Measurements from ENCODE around the gene EFCAB3. TPM values are rescaled to one million over a fixed set of nuclear protein-coding genes. Genes with fewer than 3 reads are reported as not detected.
"Not testable (repeated sequence)": the region's sequence is repeated elsewhere in the genome, so short reads cannot be mapped to it uniquely, and the experiment has no call there.

The EFCAB3 gene
- not detected for total RNA-seq

DNA sequence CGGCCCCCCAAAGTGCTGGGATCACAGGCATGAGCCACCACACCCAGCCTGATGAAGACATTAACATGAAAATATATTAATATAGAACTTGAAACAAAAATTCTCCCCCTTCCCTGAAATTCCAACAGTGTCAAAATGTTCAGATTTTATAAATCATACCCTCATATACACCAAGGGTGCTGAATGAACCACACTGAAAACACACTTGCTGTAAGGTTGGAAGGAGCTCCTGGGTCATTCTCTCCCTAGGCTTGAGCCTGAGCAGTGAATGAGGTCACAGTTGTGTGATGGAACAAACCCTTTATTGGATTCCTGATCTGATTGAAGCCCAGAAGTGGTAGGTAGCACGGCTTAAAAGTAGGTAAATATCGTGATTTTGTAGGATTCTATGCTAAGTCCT, at the start of gene EFCAB3:
TSS of gene EFCAB3 (plus strand) at position 301 of the 400 bp plus-strand sequence. CDS start 2,427 bp downstream, outside the sequence.
- ChIA-PET CTCF (no interaction called here), POLR2A (no interaction called here)

DNA sequence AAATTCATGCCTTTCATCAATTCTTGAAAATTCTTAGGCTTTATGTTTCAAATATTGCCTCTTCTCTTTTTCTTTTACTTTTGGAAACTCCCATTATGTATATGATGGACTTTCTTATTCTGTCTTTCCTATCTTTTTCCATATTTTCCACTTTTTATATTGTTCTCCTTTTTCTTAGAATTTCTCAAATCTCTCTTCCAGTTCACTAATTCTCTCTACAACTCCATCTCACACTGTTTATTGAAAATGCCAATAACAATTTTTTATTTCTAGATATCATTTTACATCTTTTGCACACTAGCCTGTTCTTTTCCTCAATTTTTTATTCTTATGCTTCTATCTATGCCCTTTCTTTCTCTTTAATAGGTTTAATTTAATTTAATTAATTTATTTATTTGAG, 43.8 kb upstream of the EFCAB3 start:
- CTCF ChIA-PET, result no interaction called here
- POLR2A ChIA-PET, result no interaction called here

DNA sequence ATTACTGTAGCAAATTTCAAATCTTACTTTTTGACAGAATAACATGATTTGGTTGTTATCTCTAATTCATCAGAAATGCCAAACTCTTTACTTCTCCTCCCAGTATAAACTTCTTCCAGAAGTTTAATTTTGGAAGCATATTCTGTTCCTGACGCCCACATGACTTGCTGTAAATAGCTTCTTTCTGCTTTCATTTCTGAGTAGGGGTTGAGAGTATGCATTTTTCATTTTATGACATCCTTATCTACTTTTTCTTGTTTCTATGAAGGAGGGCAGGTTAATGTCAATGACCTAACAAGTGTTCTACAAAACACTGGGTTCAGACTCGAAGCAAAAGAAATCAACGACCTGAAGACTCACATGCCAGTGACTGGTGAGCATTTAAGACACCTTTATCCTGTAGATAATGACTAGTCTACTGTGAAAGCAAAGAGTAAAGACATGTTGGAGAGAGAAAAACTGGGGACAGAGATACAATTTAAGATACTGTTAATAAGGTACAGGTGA, 36.5 kb upstream of the EFCAB3 start:
- CTCF ChIA-PET, result no interaction called here

DNA sequence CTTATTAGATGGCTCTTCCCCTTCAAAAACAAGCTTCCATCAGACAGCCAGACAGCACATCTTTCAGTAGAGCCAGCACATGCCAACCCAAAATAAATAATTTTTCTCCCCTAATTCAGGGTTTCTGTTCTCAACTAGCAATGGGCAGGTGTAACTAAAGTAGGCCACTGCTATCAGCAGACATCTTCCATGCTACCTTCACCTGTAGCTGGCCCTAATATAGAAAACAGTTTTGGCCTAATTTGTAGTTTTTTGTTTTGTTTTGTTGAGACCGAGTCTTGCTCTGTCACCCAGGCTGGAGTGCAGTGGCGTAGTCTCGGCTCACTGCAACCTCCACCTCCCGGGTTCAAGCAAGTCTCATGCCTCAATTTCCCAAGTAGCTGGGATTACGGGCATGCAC, 29.2 kb upstream of the EFCAB3 start:
- POLR2A ChIA-PET, result no interaction called here
- CTCF ChIA-PET, result no interaction called here

More for the DNA sequence above, 36.5 kb upstream of the EFCAB3 start:
- POLR2A ChIA-PET, result no interaction called here

DNA sequence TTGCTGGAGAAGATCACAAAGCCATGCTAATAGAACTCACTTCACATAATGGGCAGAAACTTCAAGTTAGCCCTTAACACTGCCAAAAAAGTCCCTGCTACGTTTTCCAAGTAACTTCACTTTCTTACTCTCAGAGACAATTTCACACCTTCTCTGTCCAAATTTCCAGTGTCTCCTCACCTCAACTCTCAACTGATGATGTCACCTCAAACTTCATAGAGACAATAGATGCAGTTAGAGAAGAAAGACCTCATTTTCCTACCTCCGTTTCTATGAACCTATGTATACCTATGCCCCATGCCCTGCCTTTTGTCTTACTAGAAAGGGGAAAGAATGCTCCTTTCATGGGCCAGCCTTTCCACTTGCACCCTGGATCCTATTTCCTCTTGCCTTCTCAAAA, 14.2 kb upstream of the EFCAB3 start:
- ChIA-PET CTCF (no interaction called here), POLR2A (no interaction called here)

DNA sequence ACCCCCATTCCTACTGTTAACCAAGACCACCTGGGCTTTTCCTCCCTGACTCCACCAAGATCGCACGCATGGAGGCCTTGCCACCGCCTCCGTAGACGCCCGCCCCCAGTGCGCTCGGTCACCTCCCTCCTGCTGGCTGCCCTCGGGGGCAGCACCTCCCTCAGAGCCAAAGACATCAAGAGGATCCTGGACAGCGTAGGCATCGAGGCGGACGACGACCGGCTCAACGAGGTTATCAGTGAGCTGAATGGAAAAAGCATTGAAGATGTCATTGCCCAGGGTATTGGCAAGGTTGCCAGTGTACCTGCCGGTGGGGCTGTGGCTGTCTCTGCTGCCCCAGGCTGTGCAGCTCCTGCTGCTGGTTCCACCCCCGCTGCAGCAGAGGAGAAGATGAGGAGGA, 1.2 kb downstream of the EFCAB3 start:
- POLR2A ChIA-PET, result no interaction called here
- CTCF ChIA-PET, result no interaction called here

DNA sequence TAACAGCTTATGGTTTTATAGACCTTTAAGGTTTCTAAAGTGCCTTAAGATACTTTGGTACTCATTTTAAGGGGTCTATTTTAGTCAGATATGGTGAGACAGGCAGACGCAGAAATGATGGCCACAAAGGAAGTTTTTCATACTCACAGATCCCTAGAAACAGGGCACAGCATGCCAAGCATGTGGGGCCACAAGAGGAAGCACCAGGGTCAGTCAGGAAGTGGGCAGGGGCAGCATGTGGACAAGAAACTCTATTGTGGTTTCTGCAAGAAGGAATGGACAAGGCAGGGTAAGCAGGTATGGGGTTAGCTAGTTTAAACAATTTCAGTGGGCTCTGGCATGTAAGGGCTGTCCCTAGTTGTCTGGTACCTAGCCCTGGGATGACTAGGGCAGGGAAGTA, 8.5 kb downstream of the EFCAB3 start:
- ChIA-PET POLR2A (no interaction called here), CTCF (no interaction called here)

DNA sequence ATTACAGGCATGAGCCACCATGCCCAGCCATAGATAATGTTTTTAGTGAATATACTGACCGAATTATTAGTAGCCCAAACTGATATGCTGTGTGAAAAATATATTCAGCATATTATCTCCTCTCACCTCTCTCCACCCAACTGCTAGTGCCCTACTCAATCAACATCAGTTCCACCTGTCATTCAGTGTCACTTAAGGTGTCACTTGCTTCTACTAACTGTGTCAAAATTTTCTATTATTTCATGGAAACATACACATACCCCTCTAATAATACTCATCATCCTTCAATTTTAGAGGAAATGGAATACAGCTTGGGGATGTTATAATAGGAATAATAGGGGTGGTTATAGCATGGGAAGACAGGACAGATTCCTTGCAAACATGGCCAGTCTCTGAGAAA, 12.6 kb downstream of the EFCAB3 start:
- ChIA-PET POLR2A (no interaction called here), CTCF (no interaction called here)

DNA sequence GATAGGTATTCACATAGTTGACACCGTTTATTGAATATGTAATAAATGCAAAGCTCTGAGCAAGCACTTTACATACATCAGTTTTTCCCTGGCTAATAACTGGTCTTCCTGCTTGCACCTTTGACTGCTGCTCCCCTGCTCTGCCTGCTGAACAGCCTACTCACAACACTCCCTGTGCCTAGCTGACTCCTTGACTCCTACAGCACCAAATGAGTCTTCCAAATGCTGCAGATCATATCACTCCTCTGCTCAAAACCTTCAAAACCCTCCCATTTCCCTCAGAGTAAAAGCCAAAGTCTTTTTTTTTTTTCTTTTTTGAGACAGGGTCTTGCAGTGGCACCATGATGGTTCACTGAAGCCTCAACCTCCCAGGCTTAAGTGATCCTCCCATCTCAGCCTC, 18.5 kb downstream of the EFCAB3 start:
- ChIA-PET CTCF (no interaction called here), POLR2A (no interaction called here)

DNA sequence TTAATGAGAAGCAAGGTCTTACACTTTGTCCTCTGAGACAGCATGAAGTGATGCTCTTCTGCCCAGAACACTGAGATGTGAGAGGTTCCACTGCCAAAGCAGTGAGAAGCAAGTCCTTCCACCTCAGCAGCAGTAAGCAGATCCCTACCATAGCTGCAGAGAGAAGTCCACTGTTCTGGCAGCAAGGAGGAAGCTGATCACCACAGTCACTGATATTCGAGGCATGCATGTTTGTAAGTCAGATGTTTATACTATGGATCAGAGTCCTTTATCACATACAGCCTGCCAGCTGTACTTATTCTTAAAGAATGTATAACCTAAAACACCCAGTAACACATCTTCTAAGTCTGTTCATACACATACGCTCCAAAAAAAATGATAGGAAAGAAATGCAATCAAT, 25.1 kb downstream of the EFCAB3 start:
- CTCF ChIA-PET, result no interaction called here
- POLR2A ChIA-PET, result no interaction called here

DNA sequence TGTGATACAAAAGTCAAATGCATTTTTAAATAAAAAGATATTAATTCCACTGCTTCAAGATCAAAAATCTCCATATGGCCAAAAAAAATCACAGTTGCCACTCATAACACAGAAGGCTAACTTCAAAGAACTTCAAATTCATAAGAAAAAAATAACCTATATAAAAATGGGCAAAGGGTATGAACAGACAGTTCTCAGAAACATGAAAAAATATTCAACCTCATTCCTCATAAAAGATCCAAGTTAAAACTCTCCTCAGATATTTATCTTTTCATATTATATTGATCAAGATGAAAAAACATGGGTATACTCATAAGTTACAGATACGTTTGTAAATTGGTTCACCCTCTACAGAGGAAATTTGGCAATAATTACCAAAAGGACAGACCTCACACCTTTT, 32.7 kb downstream of the EFCAB3 start:
- CTCF ChIA-PET, POLR2A ChIA-PET: not testable (repeated sequence)

DNA sequence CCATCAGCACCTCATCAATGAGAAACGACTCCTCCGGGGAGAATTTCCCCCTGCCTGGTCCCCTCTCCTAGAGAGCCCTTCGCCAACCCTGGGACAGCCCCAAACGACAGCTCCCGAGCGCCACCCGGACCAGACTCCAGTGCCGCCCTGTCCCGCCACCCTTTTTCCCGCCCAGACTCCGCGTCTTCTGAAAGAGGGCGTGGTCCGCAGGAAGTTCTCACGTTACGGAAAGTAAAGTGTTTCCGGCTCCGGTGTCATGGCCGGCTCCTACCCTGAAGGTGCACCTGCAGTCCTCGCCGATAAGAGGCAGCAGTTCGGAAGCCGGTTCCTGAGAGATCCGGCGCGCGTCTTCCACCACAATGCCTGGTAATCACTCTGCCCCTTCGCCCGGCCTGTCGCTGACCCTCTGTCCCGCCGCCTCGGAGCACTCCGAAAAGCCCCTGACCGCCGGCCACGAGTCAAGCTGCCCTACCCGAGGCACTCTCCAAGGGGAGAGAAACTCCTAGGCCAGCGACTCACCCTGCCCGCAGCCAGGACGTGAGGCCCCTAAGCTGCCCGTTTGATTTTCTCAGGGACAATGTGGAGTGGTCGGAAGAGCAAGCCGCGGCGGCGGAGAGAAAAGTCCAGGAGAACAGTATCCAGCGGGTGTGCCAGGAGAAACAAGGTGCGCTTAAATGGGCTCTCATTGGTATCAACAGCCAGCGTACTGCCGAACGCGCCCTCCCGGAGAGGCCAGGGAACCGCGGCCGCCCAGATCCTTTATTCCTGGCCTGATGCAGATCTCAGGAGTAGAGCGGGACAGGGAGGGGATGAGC, 43.5 kb downstream of the EFCAB3 start, which contains the start of gene METTL2A:
TSS of gene METTL2A (plus strand) at position 251 of the 815 bp plus-strand sequence. CDS start at position 257, 6 bp downstream.
- CTCF ChIA-PET, POLR2A ChIA-PET: not testable (repeated sequence)

DNA sequence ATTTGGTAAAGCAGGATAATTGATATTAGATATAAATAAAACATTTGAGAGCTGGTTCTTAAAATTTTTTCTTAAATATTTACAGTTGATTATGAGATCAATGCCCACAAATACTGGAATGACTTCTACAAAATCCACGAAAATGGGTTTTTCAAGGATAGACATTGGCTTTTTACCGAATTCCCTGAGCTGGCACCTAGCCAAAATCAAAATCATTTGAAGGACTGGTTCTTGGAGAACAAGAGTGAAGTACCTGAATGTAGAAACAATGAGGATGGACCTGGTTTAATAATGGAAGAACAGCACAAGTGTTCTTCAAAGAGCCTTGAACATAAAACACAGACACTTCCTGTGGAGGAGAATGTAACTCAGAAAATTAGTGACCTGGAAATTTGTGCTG, 45.9 kb downstream of the EFCAB3 start:
- CTCF ChIA-PET, POLR2A ChIA-PET: not testable (repeated sequence)

DNA sequence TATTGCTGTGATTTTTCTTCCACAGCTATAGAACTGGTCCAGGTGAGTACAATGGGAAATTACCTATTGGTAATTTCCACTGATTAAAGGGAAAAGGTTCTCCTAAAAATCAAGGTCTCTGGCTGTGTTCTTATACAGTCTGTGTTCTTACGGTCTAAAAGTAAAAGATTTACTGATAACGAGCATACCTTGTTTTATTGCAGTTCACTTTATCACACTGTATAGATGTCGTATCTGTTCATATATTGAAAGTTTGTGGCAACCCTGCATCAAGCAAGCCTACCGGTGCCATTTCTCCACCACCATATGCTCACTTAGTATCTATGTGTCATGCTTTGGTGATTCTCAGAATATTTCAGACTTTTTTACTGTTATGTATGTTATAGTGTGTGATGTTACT, 54.9 kb downstream of the EFCAB3 start:
- CTCF ChIA-PET, POLR2A ChIA-PET: not testable (repeated sequence)

DNA sequence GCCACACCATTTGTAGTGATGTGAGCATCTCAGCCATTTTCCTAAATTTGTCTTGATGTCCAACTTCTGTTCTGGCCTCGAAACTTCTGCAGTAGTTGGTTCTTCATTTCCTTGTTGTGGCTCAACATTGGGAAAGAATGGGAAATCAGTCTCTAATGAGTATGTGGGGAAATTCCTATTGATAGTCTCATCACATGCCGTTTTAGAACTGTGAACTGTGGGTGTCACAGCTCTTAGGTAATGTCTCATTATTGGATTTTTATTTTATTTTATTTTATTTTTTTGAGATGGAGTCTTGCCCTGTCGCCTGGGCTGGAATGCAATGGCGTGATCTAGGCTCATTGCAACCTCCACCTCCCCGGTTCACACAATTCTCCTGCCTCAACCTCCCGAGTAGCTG, 60.8 kb downstream of the EFCAB3 start:
- CTCF ChIA-PET, POLR2A ChIA-PET: not testable (repeated sequence)

DNA sequence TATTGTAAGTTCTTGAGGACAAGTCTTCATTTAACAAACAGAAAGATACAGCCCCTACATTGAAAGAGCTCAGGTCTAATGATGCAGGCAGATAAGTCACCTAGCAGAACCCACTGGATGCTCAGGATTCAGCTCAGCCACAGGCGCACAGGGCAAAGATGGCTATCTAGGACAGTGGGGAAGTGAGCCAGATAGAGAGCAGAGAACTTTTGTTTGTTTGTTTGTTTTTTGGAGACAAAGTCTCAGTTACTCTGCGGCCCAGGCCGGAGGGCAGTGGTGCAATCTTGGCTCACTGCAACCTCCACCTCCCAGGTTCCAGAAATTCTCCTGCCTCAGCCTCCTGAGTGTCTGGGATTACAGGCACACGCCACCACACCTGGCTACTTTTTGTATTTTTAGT, 63.7 kb downstream of the EFCAB3 start:
- POLR2A ChIA-PET, result no interaction called here
- CTCF ChIA-PET, result no interaction called here

DNA sequence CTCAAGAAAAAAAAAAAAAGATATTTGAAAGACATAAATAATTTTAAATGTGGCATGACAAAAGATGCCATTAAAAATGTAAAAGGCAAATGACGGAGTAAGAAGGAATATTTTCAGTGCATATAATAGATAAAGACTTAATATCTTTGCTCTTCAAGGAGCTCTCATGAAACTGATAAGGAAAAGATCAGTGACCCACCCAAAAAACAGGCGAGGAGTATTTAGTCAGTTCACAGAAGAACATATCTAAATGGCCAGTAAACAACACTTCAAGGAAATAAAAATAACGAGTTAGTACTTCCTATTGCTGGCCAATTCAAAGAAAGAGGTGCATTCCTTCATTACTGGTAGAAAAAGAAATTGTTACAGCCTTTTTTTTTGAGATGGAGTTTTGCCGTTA, 65.4 kb downstream of the EFCAB3 start:
- POLR2A ChIA-PET, result interaction anchor here (0.7 kb wide), 1 partner anchor 157 kb away, joined by 4 read pairs; no protein-coding TSS in a partner anchor
- CTCF ChIA-PET, result not testable (repeated sequence)

DNA sequence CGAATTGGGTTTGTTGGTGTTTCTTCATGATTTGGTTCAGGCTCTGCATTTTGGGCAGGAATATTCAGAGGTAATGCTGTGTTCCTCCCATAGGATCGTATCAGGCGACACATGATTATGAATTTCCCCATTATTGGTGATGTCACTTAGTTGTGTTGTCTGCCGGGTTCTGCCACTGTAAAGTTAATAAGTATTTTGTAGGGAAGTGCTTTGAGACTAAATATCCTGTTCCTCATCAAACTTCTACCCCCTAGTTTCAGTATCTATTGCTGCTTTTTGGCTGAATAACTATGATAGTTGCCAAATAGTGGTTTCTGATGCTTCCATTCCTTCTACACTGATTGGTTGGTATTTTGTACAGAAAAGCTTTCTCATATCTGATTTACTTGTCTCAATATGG, 71.8 kb downstream of the EFCAB3 start:
- CTCF ChIA-PET, POLR2A ChIA-PET: not testable (repeated sequence)

DNA sequence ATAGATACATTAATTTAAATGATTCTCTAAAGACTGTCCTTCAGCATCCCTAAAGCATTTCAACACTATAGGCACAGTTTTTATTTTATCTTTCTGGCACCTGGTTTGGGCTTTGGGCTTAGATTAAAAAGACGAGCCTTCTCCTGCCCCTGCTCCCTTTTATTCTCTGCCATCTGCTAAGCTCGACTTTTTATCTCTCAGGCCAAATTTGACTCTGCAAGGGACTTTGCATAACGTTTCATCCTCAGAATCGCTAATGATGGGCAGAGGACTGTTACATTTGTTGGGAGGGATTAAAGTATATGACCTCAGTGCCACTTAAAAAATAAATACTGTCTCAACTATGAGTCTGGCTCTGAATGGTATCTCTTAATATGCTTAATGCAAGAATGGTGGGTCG, 72.7 kb downstream of the EFCAB3 start:
- POLR2A ChIA-PET, result not testable (repeated sequence)
- CTCF ChIA-PET, result interaction anchor here (0.6 kb wide), 1 partner anchor 331 kb away, joined by 3 read pairs; no protein-coding TSS in a partner anchor

DNA sequence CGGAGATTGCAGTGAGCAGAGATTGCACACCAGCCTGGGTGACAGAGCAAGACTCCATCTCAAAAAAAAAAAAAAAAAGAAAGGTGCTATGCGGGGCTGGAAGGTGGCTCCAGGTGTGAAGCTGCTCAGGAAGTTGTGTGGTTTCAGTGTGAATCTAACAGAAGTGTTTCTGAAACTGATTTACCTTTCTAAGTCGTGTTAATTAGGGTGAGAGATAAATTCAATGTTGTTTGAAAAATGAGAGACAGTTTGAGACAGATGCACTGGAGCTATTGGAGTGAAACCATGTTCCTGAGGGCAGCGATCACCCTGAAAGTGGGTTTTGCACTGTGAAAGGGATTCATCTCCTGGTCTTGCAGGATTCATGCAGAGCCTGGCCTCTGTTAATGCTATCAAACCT, 73.3 kb downstream of the EFCAB3 start:
- CTCF ChIA-PET, result interaction anchor here (0.6 kb wide), 1 partner anchor 331 kb away, joined by 3 read pairs; no protein-coding TSS in a partner anchor

DNA sequence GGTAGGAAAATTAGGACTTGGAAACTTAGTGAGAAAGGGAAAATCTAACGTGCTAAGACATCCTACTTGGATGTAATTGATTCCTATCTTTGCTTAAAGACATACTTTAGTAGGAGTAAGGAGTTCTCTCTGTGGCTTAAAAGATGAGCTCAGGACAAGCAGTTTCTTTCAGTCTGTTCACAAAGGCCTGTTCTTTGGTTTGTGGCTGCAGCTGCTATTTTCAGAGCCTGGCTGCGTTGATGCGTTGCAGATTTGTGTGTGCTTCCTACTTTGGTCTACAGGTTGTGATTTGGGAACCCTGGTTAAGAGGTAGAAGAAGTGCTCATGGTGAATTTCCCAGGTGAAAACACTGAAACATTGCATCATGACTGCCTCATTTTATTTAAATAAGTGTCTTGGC, 73.8 kb downstream of the EFCAB3 start:
- CTCF ChIA-PET, POLR2A ChIA-PET: not testable (repeated sequence)

More for the DNA sequence above, 73.3 kb downstream of the EFCAB3 start:
- POLR2A ChIA-PET, result not testable (repeated sequence)

DNA sequence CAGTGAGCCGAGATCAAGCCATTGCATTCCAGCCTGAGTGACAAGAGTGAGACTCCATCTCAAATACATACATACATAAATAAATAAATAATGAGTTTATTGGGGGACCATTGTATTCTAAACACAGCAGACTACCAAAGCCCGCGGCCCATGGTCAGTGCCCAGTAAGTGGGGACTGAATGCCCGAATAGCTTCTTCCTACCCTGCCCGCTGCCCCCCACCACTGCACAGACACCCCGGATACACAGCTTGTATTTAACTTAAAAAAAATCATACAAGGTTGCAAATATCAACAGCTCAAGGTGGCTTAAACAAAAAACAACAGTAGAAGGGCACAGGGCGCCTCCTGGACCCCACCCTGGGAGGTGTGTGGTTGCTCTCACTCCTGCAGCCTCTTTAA, 75.7 kb downstream of the EFCAB3 start:
- ChIA-PET POLR2A (no interaction called here), CTCF (interaction anchor here (0.6 kb wide), 1 partner anchor 109 kb away, joined by 3 read pairs; no protein-coding TSS in a partner anchor)
